ENCODE results near the gene COTL1.

Gene COTL1

DNA sequence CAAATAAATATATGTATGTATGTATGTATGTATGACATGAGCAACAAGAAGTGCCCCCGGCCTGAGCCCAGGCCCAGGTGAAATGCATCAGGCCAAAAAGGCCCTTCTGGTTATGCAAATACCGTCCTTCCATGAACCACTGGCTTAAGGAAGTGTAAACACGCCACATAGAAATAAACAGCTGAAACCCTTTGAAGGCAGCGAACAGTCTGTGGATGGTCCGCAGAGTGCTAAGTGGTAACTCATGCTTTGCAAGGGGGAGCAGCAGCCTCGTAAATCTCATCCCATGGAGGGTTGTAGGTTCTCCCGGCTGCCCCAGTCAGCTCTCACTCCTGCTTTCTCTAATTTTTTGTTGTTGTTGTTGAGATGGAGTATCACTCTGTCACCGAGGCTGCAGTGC, 36.7 kb downstream of the COTL1 start:
- FAIRE-seq (no peak), DNase-seq (ENCODE audit: insufficient read length, low spot score) (no peak)
- TF ChIP-seq CTCF (IDR thresholded peaks at IDR 0.05; ENCODE audit: insufficient read depth, missing control alignments): no peak

- no peak for TF ChIP-seq CTCF (IDR thresholded peaks at IDR 0.05; ENCODE audit: insufficient read depth, missing control alignments)
- FAIRE-seq: no peak
- no peak for DNase-seq (ENCODE audit: insufficient read length, low spot score)
Measured at GRCh38 chr16:84579936-84580335, 37.9 kb downstream of the COTL1 start.

- FAIRE-seq: no peak
- no peak for TF ChIP-seq CTCF (IDR thresholded peaks at IDR 0.05; ENCODE audit: insufficient read depth, missing control alignments)
- no peak for DNase-seq (ENCODE audit: insufficient read length, low spot score)
Measured at GRCh38 chr16:84578538-84579126, 39.2 kb downstream of the COTL1 start.

GRCh38 chr16:84577034-84577803, 40.7 kb downstream of the COTL1 start:
- no peak for FAIRE-seq
- TF ChIP-seq CTCF (IDR thresholded peaks at IDR 0.05; ENCODE audit: insufficient read depth, missing control alignments): no peak
- DNase-seq (ENCODE audit: insufficient read length, low spot score): no peak

DNA sequence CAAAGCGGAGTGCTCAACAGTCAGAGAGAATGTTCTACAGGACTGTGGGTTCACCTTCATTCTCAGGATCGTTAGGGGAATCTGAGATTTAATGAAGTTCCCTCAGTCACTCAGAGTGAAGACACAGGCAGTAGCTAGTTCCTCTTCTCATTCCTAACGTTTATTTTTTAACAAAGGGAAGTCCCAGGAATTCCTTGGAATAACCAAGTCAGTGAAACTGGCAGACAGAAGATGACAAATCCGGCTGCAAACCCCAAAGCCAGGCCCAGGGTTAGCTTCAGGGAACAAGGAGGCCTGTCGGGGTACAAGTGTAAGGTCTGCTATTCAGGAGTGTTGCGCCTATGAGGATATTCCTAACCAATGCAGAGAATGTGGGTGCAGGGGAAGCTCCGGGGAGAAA, 42.0 kb downstream of the COTL1 start:
- no peak for FAIRE-seq
- TF ChIP-seq CTCF (IDR thresholded peaks at IDR 0.05; ENCODE audit: insufficient read depth, missing control alignments): no peak

GRCh38 chr16:84574191-84574590, 43.7 kb downstream of the COTL1 start:
- peak; percentile 27 for TF ChIP-seq CTCF (IDR thresholded peaks at IDR 0.05; ENCODE audit: insufficient read depth, missing control alignments)

More for the DNA sequence above, 42.0 kb downstream of the COTL1 start:
- DNase-seq (ENCODE audit: insufficient read length, low spot score): no peak

GRCh38 chr16:84572096-84572495, 45.8 kb downstream of the COTL1 start:
- no peak for FAIRE-seq
- DNase-seq (ENCODE audit: insufficient read length, low spot score): no peak

More at GRCh38 chr16:84574191-84574590, 43.7 kb downstream of the COTL1 start:
- FAIRE-seq (no peak), DNase-seq (ENCODE audit: insufficient read length, low spot score) (no peak)

More at GRCh38 chr16:84572096-84572495, 45.8 kb downstream of the COTL1 start:
- TF ChIP-seq CTCF (IDR thresholded peaks at IDR 0.05; ENCODE audit: insufficient read depth, missing control alignments): no peak

Measured in D721Med (cell line).